Measurements from ENCODE around the gene ELP2. TPM values are rescaled to one million over a fixed set of nuclear protein-coding genes. Genes with fewer than 3 reads are reported as not detected.

Gene ELP2
- total RNA-seq, 1 experiment from 2014 or later, result 96.5 TPM

GRCh38 chr18:36124841-36125240 is 4.9 kb upstream of the ELP2 start:
- Histone ChIP-seq H3K9me3 (ENCODE audit: low read depth, low read length, poor library complexity, severe bottlenecking) (no peaks in the 10 kb centered on the region), H3K27ac (ENCODE audit: low read depth, low read length, poor library complexity, severe bottlenecking) (no peak overlapping the region), H3K4me1 (ENCODE audit: insufficient read depth, low read length, poor library complexity, severe bottlenecking) (peaks cover 3% of the 10 kb centered on the region), H3K4me3 (ENCODE audit: low read depth, low read length, poor library complexity, severe bottlenecking) (no peak overlapping the region), H3K27me3 (replicated peaks; ENCODE audit: insufficient read depth, low read depth, low read length, poor library complexity) (no peaks in the 10 kb centered on the region), H3K36me3 (ENCODE audit: insufficient read depth, low read length, poor library complexity, severe bottlenecking) (peaks cover 43% of the 10 kb centered on the region)
- POLR2A ChIA-PET (ENCODE audit: low non-redundant PET), result no interaction called here
- CTCF ChIA-PET, result no interaction called here
- no peak for DNase-seq (ENCODE audit: low spot score)
- TF ChIP-seq CTCF (conservative IDR thresholded peaks at IDR 0.05; ENCODE audit: low read depth, low read length) (no peak), EZH2 (IDR thresholded peaks at IDR 0.05; ENCODE audit: borderline replicate concordance, low read depth, low read length, poor library complexity, severe bottlenecking) (no peak)
- intact Hi-C loops (cut with micrococcal nuclease; ENCODE audit: unreplicated experiment), result no loop called here
- BruUV-seq (replicated peaks), result no TSS peak

GRCh38 chr18:36126668-36127067 is 3.0 kb upstream of the ELP2 start:
- no peaks in the 10 kb centered on the region for H3K27me3 ChIP-seq (replicated peaks; ENCODE audit: insufficient read depth, low read depth, low read length, poor library complexity)
- intact Hi-C loops (cut with micrococcal nuclease; ENCODE audit: unreplicated experiment), result no loop called here
- no peaks in the 10 kb centered on the region for H3K9me3 ChIP-seq (ENCODE audit: low read depth, low read length, poor library complexity, severe bottlenecking)
- DNase-seq (ENCODE audit: low spot score), result no peak
- H3K4me1 ChIP-seq (ENCODE audit: insufficient read depth, low read length, poor library complexity, severe bottlenecking), result peaks cover 9% of the 10 kb centered on the region
- TF ChIP-seq EZH2 (IDR thresholded peaks at IDR 0.05; ENCODE audit: borderline replicate concordance, low read depth, low read length, poor library complexity, severe bottlenecking) (no peak), CTCF (conservative IDR thresholded peaks at IDR 0.05; ENCODE audit: low read depth, low read length) (no peak)
- BruUV-seq (replicated peaks), result TSS peak; percentile 26
- H3K36me3 ChIP-seq (ENCODE audit: insufficient read depth, low read length, poor library complexity, severe bottlenecking), result peaks cover 33% of the 10 kb centered on the region
- no peak overlapping the region for H3K4me3 ChIP-seq (ENCODE audit: low read depth, low read length, poor library complexity, severe bottlenecking)
- H3K27ac ChIP-seq (ENCODE audit: low read depth, low read length, poor library complexity, severe bottlenecking), result no peak overlapping the region
- POLR2A ChIA-PET (ENCODE audit: low non-redundant PET), result no interaction called here
- CTCF ChIA-PET, result no interaction called here

- no TSS peak for BruUV-seq (replicated peaks)
- no peak for DNase-seq (ENCODE audit: low spot score)
- ChIA-PET POLR2A (ENCODE audit: low non-redundant PET) (no interaction called here), CTCF (interaction anchor here (1.1 kb wide), 1 partner anchor 110 kb away, joined by 3 read pairs; no protein-coding TSS in a partner anchor)
- no peaks in the 10 kb centered on the region for H3K27me3 ChIP-seq (replicated peaks; ENCODE audit: insufficient read depth, low read depth, low read length, poor library complexity)
- H3K9me3 ChIP-seq (ENCODE audit: low read depth, low read length, poor library complexity, severe bottlenecking), result no peaks in the 10 kb centered on the region
- H3K4me1 ChIP-seq (ENCODE audit: insufficient read depth, low read length, poor library complexity, severe bottlenecking), result peaks cover 9% of the 10 kb centered on the region
- intact Hi-C loops (cut with micrococcal nuclease; ENCODE audit: unreplicated experiment), result no loop called here
- TF ChIP-seq CTCF (conservative IDR thresholded peaks at IDR 0.05; ENCODE audit: low read depth, low read length) (no peak), EZH2 (IDR thresholded peaks at IDR 0.05; ENCODE audit: borderline replicate concordance, low read depth, low read length, poor library complexity, severe bottlenecking) (no peak)
- H3K4me3 ChIP-seq (ENCODE audit: low read depth, low read length, poor library complexity, severe bottlenecking), result peak overlapping the region; percentile 83
- H3K36me3 ChIP-seq (ENCODE audit: insufficient read depth, low read length, poor library complexity, severe bottlenecking), result peaks cover 20% of the 10 kb centered on the region
- H3K27ac ChIP-seq (ENCODE audit: low read depth, low read length, poor library complexity, severe bottlenecking), result no peak overlapping the region
Measured at GRCh38 chr18:36127836-36128529, 1.7 kb upstream of the ELP2 start.

All from A673 (cell line).